D721Med (cell line): ENCODE measurements around the gene RASGEF1B.

Source experiments
- DNase-seq: peaks from one replicate; pipeline ENCODE4 v3.0.0; 2011; ENCODE audit warnings: low spot score; ENCODE audit not compliant: insufficient read length
- FAIRE-seq: peaks from 2 replicates; lab custom pipeline; 2011; peaks lifted over from hg19 to GRCh38; lab: Jason Lieb, UNC
- TF ChIP-seq, protein P1 (sequence below): IDR thresholded peaks from 2 replicates; pipeline ENCODE4 v1.5.1; 2012; ENCODE audit warnings: mild to moderate bottlenecking, control low read depth; ENCODE audit not compliant: insufficient read depth; ENCODE audit errors: missing control alignments

Gene RASGEF1B

GRCh38 chr4:81470456-81471297 is 1.0 kb downstream of the RASGEF1B start:
- TF ChIP-seq, protein P1, sequence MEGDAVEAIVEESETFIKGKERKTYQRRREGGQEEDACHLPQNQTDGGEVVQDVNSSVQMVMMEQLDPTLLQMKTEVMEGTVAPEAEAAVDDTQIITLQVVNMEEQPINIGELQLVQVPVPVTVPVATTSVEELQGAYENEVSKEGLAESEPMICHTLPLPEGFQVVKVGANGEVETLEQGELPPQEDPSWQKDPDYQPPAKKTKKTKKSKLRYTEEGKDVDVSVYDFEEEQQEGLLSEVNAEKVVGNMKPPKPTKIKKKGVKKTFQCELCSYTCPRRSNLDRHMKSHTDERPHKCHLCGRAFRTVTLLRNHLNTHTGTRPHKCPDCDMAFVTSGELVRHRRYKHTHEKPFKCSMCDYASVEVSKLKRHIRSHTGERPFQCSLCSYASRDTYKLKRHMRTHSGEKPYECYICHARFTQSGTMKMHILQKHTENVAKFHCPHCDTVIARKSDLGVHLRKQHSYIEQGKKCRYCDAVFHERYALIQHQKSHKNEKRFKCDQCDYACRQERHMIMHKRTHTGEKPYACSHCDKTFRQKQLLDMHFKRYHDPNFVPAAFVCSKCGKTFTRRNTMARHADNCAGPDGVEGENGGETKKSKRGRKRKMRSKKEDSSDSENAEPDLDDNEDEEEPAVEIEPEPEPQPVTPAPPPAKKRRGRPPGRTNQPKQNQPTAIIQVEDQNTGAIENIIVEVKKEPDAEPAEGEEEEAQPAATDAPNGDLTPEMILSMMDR: no peak
- FAIRE-seq (peak; percentile 61), DNase-seq (no peak)

GRCh38 chr4:81469781-81470455 is 1.8 kb downstream of the RASGEF1B start:
- DNase-seq: no peak
- TF ChIP-seq, protein P1: no peak
- no peak for FAIRE-seq

DNA sequence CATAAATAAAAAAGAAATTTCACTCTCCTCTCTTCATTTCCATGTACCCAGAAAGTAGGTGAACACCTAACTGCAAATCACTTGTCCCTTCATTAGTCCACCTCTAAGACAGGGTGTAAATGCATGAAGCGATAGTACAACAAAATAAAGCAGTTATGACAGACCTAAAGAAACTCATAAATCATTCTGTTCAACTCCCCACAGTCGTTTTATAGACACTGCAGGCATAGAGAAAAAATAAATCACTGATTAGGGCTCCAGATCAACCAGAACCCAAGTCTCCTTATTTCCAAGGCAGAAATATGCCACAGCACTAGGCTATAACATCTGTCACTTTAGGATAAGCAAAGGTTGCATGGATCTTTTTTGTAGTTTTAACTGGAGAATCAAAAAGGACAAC is 3.0 kb downstream of the RASGEF1B start:
- TF ChIP-seq, protein P1: no peak
- FAIRE-seq (no peak), DNase-seq (no peak)

DNA sequence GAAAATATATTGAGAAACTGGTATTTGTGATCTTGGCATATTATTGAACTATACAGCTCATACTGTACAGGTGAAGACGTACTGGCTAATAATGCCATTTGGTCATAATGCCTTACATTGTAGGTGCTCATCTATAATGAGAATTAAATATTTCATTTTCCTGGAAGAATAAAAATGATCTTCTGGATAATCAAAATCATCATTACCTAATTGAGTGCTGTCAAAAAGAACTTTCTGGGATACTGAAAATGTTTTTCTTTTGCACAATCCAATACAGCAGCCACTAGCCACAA is 4.1 kb downstream of the RASGEF1B start:
- TF ChIP-seq, protein P1: no peak
- no peak for FAIRE-seq
- DNase-seq: no peak

DNA sequence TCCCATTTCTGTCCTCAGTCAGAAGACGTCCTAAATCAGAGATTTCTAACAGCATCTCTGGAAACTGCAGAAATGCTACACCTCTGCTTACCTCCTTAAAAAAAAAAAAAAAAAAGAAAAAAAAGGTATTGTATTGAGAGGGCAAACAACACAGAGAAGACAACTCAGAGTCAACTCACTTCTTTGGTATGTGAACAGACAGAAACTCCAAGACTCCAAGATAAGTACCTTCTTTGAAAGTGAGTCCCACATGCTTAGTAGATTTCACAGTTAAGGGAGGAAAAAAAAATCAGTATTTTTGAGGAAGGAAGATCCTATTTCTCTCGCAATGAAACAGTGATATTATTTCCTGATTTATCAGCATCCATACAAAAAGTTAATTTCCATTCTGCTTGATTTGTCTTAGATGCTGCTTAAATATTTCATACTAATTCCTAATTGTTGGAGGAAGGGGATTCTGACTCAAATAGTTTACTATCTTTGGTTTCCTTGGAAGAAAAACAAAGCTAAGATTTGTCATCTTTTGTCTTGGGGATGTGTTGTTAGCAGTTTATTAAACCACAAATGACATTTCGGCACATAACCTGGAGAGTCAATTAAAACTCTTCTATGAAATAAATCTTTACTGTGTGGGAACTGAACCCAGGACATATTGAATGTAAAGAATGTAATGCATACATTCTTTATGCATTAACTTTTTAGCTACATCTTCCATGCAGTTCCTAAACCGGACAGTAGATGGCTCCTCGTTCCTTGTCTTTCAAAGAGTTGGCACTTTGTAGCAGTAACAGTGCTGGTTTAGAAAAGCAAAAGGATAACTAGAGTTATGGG is 4.7 kb downstream of the RASGEF1B start:
- DNase-seq: no peak
- TF ChIP-seq, protein P1: peak; percentile 98
- peak; percentile 99 for FAIRE-seq

GRCh38 chr4:81465406-81466340 is 6.0 kb downstream of the RASGEF1B start:
- TF ChIP-seq, protein P1: no peak
- DNase-seq (no peak), FAIRE-seq (no peak)
